Activated naive CD4-positive, alpha-beta T cell treated with anti-CD3 and anti-CD28 coated beads, Interleukin-2, amount 10 ng/mL, durations not matched to agents 7 days and 5 days (primary cell): ENCODE results near the gene SNTB2.
A peak's percentile ranks its signal among the peaks of the same experiment; 100 is the strongest.
"Not testable (repeated sequence)": the region's sequence is repeated elsewhere in the genome, so short reads cannot be mapped to it uniquely, and the experiment has no call there.

ENCODE experiments used
- CTCF ChIA-PET: fragments of 350-600 bp; sonication (Branson Sonifier 250); formaldehyde crosslinking; loops from one replicate; lab custom pipeline; 2021; ENCODE audit warnings: antibody characterized with exemption; lab: Charles Lee
- DNase-seq: peaks from one replicate; pipeline ENCODE4 v3.0.0-alpha.2; 2020
- H3K27ac Mint-ChIP-seq: one replicate; pipeline ENCODE4 v1.8.0; 2021; ENCODE audit warnings: mild to moderate bottlenecking, moderate library complexity, mixed read lengths
- H3K27me3 Mint-ChIP-seq: one replicate; pipeline ENCODE4 v1.8.0; 2021; ENCODE audit warnings: mild to moderate bottlenecking, mixed read lengths
- H3K36me3 Mint-ChIP-seq: one replicate; pipeline ENCODE4 v1.8.0; 2021; ENCODE audit warnings: mixed read lengths
- H3K4me1 Mint-ChIP-seq: one replicate; pipeline ENCODE4 v1.8.0; 2021; ENCODE audit warnings: mixed read lengths
- H3K4me3 Mint-ChIP-seq: one replicate; pipeline ENCODE4 v1.8.0; 2021; ENCODE audit warnings: mild to moderate bottlenecking, moderate library complexity, mixed read lengths
- H3K9me3 Mint-ChIP-seq: one replicate; pipeline ENCODE4 v1.8.0; 2021; ENCODE audit warnings: mixed read lengths

The SNTB2 gene

GRCh38 chr16:69266334-69267063 is 79.5 kb downstream of the SNTB2 start:
- H3K4me1 Mint-ChIP-seq: no peaks in the 10 kb centered on the region
- peaks cover 13% of the 10 kb centered on the region for H3K36me3 Mint-ChIP-seq
- no peaks in the 10 kb centered on the region for H3K9me3 Mint-ChIP-seq
- CTCF ChIA-PET: no interaction called here
- DNase-seq: no peak
- no peak overlapping the region for H3K27ac Mint-ChIP-seq
- no peaks in the 10 kb centered on the region for H3K27me3 Mint-ChIP-seq
- no peak overlapping the region for H3K4me3 Mint-ChIP-seq

GRCh38 chr16:69267633-69268032 is 80.7 kb downstream of the SNTB2 start:
- CTCF ChIA-PET: interaction anchor here (0.8 kb wide), 1 partner anchor 19 kb away, joined by 3 read pairs; no protein-coding TSS in a partner anchor
- Mint-ChIP-seq H3K36me3 (peaks cover 15% of the 10 kb centered on the region), H3K4me3 (no peak overlapping the region), H3K9me3 (no peaks in the 10 kb centered on the region), H3K27ac (no peak overlapping the region), H3K27me3 (no peaks in the 10 kb centered on the region), H3K4me1 (no peaks in the 10 kb centered on the region)
- DNase-seq: no peak

- Mint-ChIP-seq H3K9me3 (no peaks in the 10 kb centered on the region), H3K27ac (no peak overlapping the region)
- CTCF ChIA-PET: no interaction called here
Measured at GRCh38 chr16:69270395-69270794, 83.4 kb downstream of the SNTB2 start.

GRCh38 chr16:69270831-69271230 is 83.9 kb downstream of the SNTB2 start:
- peaks cover 11% of the 10 kb centered on the region for H3K36me3 Mint-ChIP-seq
- no peak overlapping the region for H3K4me3 Mint-ChIP-seq
- DNase-seq: no peak
- no peaks in the 10 kb centered on the region for H3K9me3 Mint-ChIP-seq
- CTCF ChIA-PET: no interaction called here
- no peak overlapping the region for H3K27ac Mint-ChIP-seq
- H3K27me3 Mint-ChIP-seq: no peaks in the 10 kb centered on the region
- no peaks in the 10 kb centered on the region for H3K4me1 Mint-ChIP-seq

More at GRCh38 chr16:69270395-69270794, 83.4 kb downstream of the SNTB2 start:
- H3K4me3 Mint-ChIP-seq: no peak overlapping the region
- H3K36me3 Mint-ChIP-seq: peaks cover 11% of the 10 kb centered on the region
- DNase-seq: no peak
- H3K4me1 Mint-ChIP-seq: no peaks in the 10 kb centered on the region
- no peaks in the 10 kb centered on the region for H3K27me3 Mint-ChIP-seq

- Mint-ChIP-seq H3K27me3 (no peaks in the 10 kb centered on the region), H3K4me1 (no peaks in the 10 kb centered on the region), H3K27ac (no peak overlapping the region), H3K9me3 (no peaks in the 10 kb centered on the region), H3K36me3 (peaks cover 11% of the 10 kb centered on the region), H3K4me3 (no peak overlapping the region)
- CTCF ChIA-PET: no interaction called here
- DNase-seq: no peak
Measured at GRCh38 chr16:69273009-69273408, 86.0 kb downstream of the SNTB2 start.

GRCh38 chr16:69274699-69275235 is 87.8 kb downstream of the SNTB2 start:
- no peak overlapping the region for H3K27ac Mint-ChIP-seq
- CTCF ChIA-PET: no interaction called here
- no peak overlapping the region for H3K4me3 Mint-ChIP-seq
- no peaks in the 10 kb centered on the region for H3K9me3 Mint-ChIP-seq
- no peak for DNase-seq
- H3K4me1 Mint-ChIP-seq: no peaks in the 10 kb centered on the region
- H3K36me3 Mint-ChIP-seq: peaks cover 10% of the 10 kb centered on the region
- H3K27me3 Mint-ChIP-seq: no peaks in the 10 kb centered on the region

GRCh38 chr16:69276148-69277115 is 89.5 kb downstream of the SNTB2 start:
- CTCF ChIA-PET: interaction anchor here (1.2 kb wide), 2 partner anchors 10 to 12 kb away, joined by 4 read pairs; no protein-coding TSS in a partner anchor
- peaks cover 3% of the 10 kb centered on the region for H3K36me3 Mint-ChIP-seq
- no peaks in the 10 kb centered on the region for H3K27me3 Mint-ChIP-seq
- no peak for DNase-seq
- no peak overlapping the region for H3K27ac Mint-ChIP-seq
- no peak overlapping the region for H3K4me3 Mint-ChIP-seq
- no peaks in the 10 kb centered on the region for H3K9me3 Mint-ChIP-seq
- H3K4me1 Mint-ChIP-seq: no peaks in the 10 kb centered on the region

- no peak overlapping the region for H3K27ac Mint-ChIP-seq
- CTCF ChIA-PET: interaction anchor here (1.2 kb wide), 1 partner anchor 9 kb away, joined by 4 read pairs; no protein-coding TSS in a partner anchor
- no peaks in the 10 kb centered on the region for H3K9me3 Mint-ChIP-seq
Measured at GRCh38 chr16:69277413-69277812, 90.4 kb downstream of the SNTB2 start.

GRCh38 chr16:69283851-69284250 is 96.9 kb downstream of the SNTB2 start:
- Mint-ChIP-seq H3K27ac (no peak overlapping the region), H3K9me3 (no peaks in the 10 kb centered on the region), H3K36me3 (peaks cover 1% of the 10 kb centered on the region), H3K4me3 (no peak overlapping the region), H3K4me1 (no peaks in the 10 kb centered on the region), H3K27me3 (no peaks in the 10 kb centered on the region)
- no peak for DNase-seq
- CTCF ChIA-PET: interaction anchor here (1.0 to 6.5 kb wide), 3 partner anchors 117 to 134 kb away, joined by 3 to 119 read pairs (median 19); no protein-coding TSS in a partner anchor

More at GRCh38 chr16:69277413-69277812, 90.4 kb downstream of the SNTB2 start:
- Mint-ChIP-seq H3K27me3 (no peaks in the 10 kb centered on the region), H3K4me3 (no peak overlapping the region), H3K36me3 (peaks cover 1% of the 10 kb centered on the region), H3K4me1 (no peaks in the 10 kb centered on the region)
- DNase-seq: no peak

GRCh38 chr16:69285240-69285639 is 98.3 kb downstream of the SNTB2 start:
- Mint-ChIP-seq H3K27me3 (no peaks in the 10 kb centered on the region), H3K36me3 (peaks cover 1% of the 10 kb centered on the region), H3K4me3 (no peak overlapping the region), H3K9me3 (no peaks in the 10 kb centered on the region), H3K27ac (no peak overlapping the region), H3K4me1 (no peaks in the 10 kb centered on the region)
- no peak for DNase-seq
- CTCF ChIA-PET: interaction anchor here (0.6 to 6.5 kb wide), 14 partner anchors 8 to 269 kb away, joined by 3 to 119 read pairs (median 4); no protein-coding TSS in a partner anchor

- Mint-ChIP-seq H3K27ac (no peak overlapping the region), H3K36me3 (peaks cover 1% of the 10 kb centered on the region), H3K4me3 (no peak overlapping the region), H3K9me3 (no peaks in the 10 kb centered on the region), H3K4me1 (no peaks in the 10 kb centered on the region), H3K27me3 (no peaks in the 10 kb centered on the region)
- CTCF ChIA-PET: interaction anchor here (0.7 to 6.5 kb wide), 16 partner anchors 10 to 507 kb away, joined by 3 to 119 read pairs (median 4); no protein-coding TSS in a partner anchor
- DNase-seq: peak; percentile 48
Measured at GRCh38 chr16:69286941-69287713, 100.2 kb downstream of the SNTB2 start.

GRCh38 chr16:69291657-69292056 is 104.7 kb downstream of the SNTB2 start:
- CTCF ChIA-PET, H3K36me3 Mint-ChIP-seq, H3K27me3 Mint-ChIP-seq, H3K4me3 Mint-ChIP-seq, DNase-seq, H3K27ac Mint-ChIP-seq, H3K9me3 Mint-ChIP-seq, H3K4me1 Mint-ChIP-seq: not testable (repeated sequence)

- Mint-ChIP-seq H3K4me3 (no peak overlapping the region), H3K36me3 (peaks cover 2% of the 10 kb centered on the region), H3K4me1 (no peaks in the 10 kb centered on the region), H3K27me3 (no peaks in the 10 kb centered on the region), H3K27ac (no peak overlapping the region), H3K9me3 (no peaks in the 10 kb centered on the region)
- no peak for DNase-seq
- CTCF ChIA-PET: no interaction called here
Measured at GRCh38 chr16:69293401-69293800, 106.4 kb downstream of the SNTB2 start.
